Muscle of arm (tissue), 12 donors: ENCODE results near the gene DEPP1. TPM values are rescaled to one million over a fixed set of nuclear protein-coding genes. Genes with fewer than 3 reads are reported as not detected.

Source experiments
- DNase-seq: peaks from one replicate; pipeline ENCODE4 v3.0.0-alpha.2; 2013
- polyA plus RNA-seq, 12 donors: library from polyadenylated mRNA; unstranded; fragments of 120-200 nt; gene quantifications; one replicate each; pipeline ENCODE4 v1.2.1, GENCODE V29; 2013; ENCODE audit not compliant: insufficient read length in 12 of 12

The DEPP1 gene
- polyA plus RNA-seq, 12 donors = 13.9 to 64.8 (median 18.5) TPM; not detected in 1

DNA sequence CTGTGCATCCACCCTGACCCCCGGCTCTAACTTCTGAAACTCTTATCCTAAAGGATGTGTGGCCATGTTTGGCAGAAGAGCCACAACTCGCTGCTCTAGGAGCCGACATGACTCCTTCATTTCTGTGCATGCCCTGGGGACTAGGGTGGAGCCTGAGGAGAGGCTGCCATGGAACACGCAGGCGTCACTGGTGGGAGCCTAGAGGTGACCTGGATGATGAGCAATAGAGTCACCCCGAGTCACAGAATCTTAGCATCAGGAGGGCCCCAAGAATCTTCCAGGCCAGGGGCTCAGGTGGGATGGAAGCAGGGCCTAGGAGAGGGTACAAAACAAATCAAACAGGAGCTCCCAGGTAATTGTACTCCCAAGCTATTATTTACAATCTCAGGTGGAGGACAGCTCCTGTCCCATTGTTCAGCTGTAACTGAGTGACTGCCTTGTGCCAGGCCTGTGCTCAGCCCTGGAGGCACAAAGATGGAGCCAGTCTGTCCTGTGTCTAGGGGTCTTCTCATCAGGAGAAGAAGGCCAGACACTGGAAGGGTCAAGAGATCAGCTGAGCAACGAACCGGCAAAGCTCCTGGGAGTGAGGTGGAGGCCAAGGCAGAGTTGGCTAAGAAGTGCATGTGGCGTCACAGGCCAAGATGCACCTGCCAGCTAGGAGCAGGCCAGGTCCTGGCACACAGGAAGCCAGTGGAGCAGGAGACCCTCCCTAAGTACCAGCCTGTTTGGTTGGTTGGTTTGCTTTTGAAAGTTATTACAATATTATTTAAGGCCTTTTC lies 16.3 kb upstream of the DEPP1 start:
- no peak for DNase-seq

DNA sequence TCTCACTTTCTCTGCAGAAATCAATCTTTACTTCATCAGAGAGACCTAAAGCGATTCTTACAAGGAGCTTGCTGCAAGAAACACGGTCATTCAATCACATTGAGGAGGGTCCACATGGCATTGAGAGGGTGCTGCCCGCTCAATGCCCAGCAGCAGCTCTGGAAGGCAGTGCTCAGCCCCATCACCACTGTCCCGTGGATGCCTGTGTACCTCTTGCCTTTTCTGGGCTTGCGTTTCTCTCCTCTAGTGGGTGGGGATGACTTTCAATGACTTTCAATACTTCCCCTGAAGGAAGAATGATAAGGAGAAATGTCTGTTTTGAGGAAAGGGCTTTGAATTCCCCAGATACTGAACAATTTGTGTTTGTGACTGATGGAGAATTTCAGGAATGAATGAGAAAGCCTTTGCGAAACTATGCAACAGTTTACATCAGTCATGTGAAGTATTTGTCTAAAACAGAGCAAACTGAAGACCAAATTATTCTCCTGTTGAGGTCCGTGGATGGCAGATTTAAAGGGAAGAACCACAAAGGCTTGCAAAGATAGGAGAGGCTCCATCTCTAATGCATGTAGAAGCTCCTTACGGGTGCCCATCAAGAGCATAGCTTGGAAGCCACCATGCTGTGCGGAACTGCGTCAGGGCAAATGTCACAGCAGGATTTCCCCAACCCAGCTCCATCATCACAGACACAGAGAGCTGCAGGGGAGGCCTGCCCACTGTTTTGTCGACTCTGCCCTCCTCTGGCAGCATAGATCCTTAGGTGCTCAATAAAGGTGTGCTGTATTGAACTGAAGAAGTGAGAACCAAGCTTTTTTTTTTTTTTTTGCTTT lies 15.5 kb upstream of the DEPP1 start:
- DNase-seq = no peak

GRCh38 chr10:44993226-44993921 lies 14.8 kb upstream of the DEPP1 start:
- no peak for DNase-seq

GRCh38 chr10:44992732-44993225 lies 14.2 kb upstream of the DEPP1 start:
- DNase-seq = no peak

- no peak for DNase-seq
Measured at GRCh38 chr10:44992070-44992731, 13.6 kb upstream of the DEPP1 start.

GRCh38 chr10:44991571-44991970 lies 13.0 kb upstream of the DEPP1 start:
- DNase-seq = no peak

GRCh38 chr10:44990965-44991364 lies 12.4 kb upstream of the DEPP1 start:
- DNase-seq = no peak

- no peak for DNase-seq
Measured at GRCh38 chr10:44990302-44990655, 11.7 kb upstream of the DEPP1 start.

DNA sequence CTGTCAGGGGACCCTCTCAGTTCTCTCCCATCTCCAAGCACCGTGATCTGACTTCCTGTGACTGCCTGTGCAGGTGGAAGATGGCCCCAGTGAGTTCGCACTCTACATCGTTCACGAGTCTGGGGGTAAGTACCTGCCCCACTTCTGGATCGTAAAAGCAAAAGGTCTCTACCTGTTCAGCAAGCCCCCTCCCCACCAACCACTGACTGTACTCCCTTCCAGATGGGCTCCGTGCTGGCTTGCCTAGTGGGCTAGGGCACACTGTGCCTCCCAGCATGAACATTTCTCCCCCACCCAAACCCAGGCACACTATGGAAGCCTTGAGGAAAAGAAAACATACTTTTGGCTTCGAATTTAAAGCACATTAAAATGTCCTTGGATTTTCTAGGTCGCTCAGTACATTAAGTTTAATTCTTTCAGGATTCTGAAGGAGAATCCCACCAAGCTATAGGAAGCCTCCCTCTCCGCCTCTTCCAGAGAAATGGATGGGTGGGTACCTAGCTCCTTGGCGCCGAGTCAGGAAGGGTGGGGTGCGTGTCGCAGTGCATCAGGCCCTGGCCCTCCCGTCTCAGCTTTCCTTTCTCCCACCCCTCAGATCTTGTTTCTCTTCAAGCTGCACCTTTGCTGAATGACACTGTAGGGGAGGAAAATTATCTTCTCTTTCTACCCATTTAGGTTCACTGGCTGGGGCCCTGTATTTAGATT lies 11.1 kb upstream of the DEPP1 start:
- DNase-seq = no peak

DNA sequence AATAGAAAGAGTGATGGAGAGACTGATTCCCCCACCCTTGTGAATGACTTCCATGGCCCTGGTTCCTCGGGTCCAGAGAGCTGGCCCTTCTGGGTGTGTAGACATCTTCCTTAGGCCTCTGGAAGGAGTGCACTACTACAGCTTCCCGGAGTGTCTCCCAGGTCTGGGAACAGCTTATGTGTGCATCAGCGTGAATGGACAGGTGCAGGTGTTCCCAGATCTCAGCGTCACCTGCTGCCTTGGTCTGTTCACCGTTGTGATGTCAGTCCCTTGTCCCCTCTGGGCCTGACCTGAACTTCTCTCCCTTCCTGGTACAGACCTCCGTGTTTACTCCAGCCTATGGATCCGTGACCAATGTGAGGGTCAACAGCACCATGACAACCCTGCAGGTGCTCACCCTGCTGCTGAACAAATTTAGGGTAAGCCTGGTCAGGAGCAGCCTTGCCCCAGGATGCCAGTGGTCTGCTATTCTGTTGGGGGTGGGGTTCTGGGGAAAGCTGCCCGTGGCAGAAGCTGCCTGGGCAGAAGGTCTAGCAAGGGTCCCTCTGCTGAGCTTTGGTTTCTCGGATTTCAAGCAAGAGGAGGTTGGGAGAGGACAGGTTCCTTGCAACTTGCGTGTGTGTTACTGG lies 10.5 kb upstream of the DEPP1 start:
- DNase-seq = no peak

- peak; percentile 43 for DNase-seq
Measured at GRCh38 chr10:44986670-44987069, 8.1 kb upstream of the DEPP1 start.

DNA sequence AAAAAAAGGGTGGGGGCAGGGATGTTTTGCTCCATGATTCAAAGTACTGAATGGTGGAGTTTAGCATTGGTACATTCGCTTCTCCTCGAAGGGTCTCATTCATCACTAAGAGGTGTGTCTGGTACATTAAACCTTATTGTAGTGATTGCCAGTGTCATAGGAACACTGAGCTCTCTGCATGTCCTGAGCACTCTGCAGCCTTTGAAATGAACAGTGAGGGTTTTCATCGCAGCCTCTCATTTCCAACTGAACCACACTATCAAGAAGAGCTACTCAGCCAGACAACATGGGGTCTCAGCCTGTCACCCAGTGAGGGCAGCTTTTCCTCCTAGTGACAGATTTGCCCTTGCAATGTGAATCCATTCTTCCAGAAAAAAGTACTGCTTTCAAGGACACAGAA lies 7.6 kb upstream of the DEPP1 start:
- DNase-seq = no peak

DNA sequence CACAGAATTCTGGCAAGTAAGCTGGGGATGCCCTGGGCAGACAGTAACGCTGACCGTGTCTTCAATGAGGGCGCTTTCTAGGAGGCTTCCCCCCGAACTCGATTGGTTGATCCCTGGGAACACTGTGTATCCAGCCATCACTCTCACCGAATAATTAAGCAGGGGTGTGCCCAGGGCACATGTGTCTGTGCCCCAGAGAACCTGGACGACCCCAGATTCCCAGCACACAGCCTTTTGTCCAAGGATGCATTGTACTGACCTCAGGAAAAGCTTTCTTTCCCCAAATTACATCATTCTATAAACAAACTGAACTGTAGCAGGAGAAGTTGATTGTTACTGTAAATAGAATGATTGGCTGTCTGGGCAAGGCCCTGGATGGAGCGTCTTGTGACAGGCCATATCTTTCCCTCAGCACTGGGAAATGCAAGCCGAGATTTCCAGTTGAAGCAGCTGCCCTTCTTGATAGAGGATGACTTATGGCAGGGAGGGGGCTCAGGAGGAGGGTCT lies 6.6 kb upstream of the DEPP1 start:
- no peak for DNase-seq

DNA sequence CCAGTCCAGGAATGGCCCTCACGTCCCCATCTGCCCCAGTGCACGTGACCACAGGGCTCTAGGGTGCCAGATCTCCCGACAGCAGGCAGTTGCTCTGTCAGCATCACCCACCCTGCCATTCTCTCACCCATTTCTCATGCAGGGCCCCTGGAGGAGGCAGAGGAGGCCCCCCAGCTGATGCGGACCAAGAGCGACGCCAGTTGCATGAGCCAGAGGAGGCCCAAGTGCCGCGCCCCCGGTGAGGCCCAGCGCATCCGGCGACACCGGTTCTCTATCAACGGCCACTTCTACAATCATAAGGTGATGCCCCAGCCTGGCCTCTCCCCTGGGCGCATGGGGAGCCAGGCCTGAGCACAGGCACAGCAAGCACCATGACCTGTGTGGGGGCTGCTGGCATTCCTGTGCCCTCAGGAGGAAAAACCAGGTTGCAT lies 6.1 kb upstream of the DEPP1 start:
- no peak for DNase-seq

DNA sequence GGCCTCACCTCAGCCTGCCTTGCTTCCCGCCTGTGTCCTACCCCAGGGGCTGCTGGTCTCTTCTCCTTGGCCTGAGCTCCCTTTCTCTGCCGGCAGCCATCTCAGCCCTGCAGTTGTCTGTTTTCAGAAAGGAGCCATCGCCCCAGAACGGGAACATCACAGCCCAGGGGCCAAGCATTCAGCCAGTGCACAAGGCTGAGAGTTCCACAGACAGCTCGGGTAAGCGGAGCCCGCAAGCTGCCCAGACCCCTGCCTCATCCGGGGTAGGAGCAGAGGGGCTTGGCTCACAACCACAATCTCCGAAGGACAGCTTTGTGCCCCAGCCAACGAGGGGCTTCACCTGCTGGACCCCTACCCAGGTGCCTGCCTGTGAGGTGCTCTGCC lies 5.3 kb upstream of the DEPP1 start:
- DNase-seq = no peak

- DNase-seq = no peak
Measured at GRCh38 chr10:44983066-44983894, 4.7 kb upstream of the DEPP1 start.

GRCh38 chr10:44982496-44982895 lies 3.9 kb upstream of the DEPP1 start:
- DNase-seq = no peak

GRCh38 chr10:44982114-44982460 lies 3.5 kb upstream of the DEPP1 start:
- DNase-seq = no peak
